Right cardiac atrium (tissue), 5 donors: ENCODE data around the gene AURKB. TPM values are rescaled to one million over a fixed set of nuclear protein-coding genes. Genes with fewer than 3 reads are reported as not detected.
"Not testable (repeated sequence)": the region's sequence is repeated elsewhere in the genome, so short reads cannot be mapped to it uniquely, and the experiment has no call there.

Experiments
- ATAC-seq, 2 donors: fragments of 200-7000 bp; cut with Tn5 transposase; one replicate each; pipeline versions ENCODE4 v1.8.0 to v1.9.1; 2020; ENCODE audit warnings: moderate library complexity in 2 of 2, mild to moderate bottlenecking in 1 of 2
- DNase-seq, 3 donors: peaks; one replicate each; pipeline ENCODE4 v3.0.0-alpha.2; 2020
- H3K27ac ChIP-seq: one replicate; pipeline ENCODE4 v1.5.1; 2013; ENCODE audit warnings: mild to moderate bottlenecking, low read length, control low read depth, moderate library complexity
- H3K27me3 ChIP-seq: one replicate; pipeline ENCODE4 v1.6.1; 2013; ENCODE audit not compliant: control insufficient read depth, insufficient read depth
- H3K4me1 ChIP-seq: one replicate; pipeline ENCODE4 v1.6.1; 2013; ENCODE audit warnings: low read length; ENCODE audit not compliant: control insufficient read depth, insufficient read depth
- H3K4me3 ChIP-seq: one replicate; pipeline ENCODE4 v1.5.1; 2013; ENCODE audit warnings: low read length, control low read depth
- H3K9me3 ChIP-seq: one replicate; pipeline ENCODE4 v1.6.1; 2013; ENCODE audit warnings: low read length; ENCODE audit not compliant: control insufficient read depth
- WGBS: extraction: QIAGEN DNeasy Blood & Tissue Kit; methylation state at CpG from one replicate; pipeline ENCODE4 v1.1.7; 2013; 5-methylcytosine and 5-hydroxymethylcytosine counted together
- intact Hi-C, 4 donors: fragments of 100-400 bp; cut with DNase I; formaldehyde crosslinking; loops; one replicate each; pipeline versions ENCODE4 v1.11.0 to v1.14.0; 2022 to 2023
- polyA plus RNA-seq: library from polyadenylated mRNA; stranded (reverse); fragments of 200-250 nt; gene quantifications from one replicate; pipeline ENCODE4 v1.2.3, GENCODE V29; 2013
- total RNA-seq, 4 donors: library from RNA; stranded (reverse); fragmentation: NEBNext Ultra II Directional; extraction: Animal tissue kit (Norgen Biotek cat#: 25700); gene quantifications; one replicate each; pipeline ENCODE4 v1.2.1, GENCODE V29; 2021
- donor health status: healthy with polysubstance abuse.
- donor health status: DM: no; HTN: yes; CAD: no.
- donor health status: DM: no; HTN: no; CAD: no.
- donor health status: DM: no; HTN: yes; CAD: no; lungs with severe emphysema.
- donor health status: DM: yes; HTN: yes; CAD: no.

The AURKB gene
- total and polyA plus RNA-seq, 5 donors, result 0.45 to 1.3 (median 1.1) TPM; not detected in 2

GRCh38 chr17:8224891-8225812 lies 14.8 kb upstream of the AURKB start:
- peaks cover 5% of the 10 kb centered on the region for H3K4me1 ChIP-seq
- DNase-seq, result peak in 1 of 3 donors; percentile 51
- H3K4me3 ChIP-seq, result no peak overlapping the region
- no peaks in the 10 kb centered on the region for H3K27me3 ChIP-seq
- no peak overlapping the region for H3K27ac ChIP-seq
- no peaks in the 10 kb centered on the region for H3K9me3 ChIP-seq
- ATAC-seq, result no peak
- intact Hi-C loops, result loop anchor here in 3 of 4 donors (10.0 kb wide), 1 partner anchor 100 kb away; the partner anchor contains the start of gene HES7 (in 3 of the 3)
- 92% methylated on average over 26 of the region's 26 CpGs for WGBS

- DNase-seq, result peak; percentile 73 to 87 (median 85)
- 9% methylated on average over 27 of the region's 27 CpGs for whole genome bisulfite sequencing
- Histone ChIP-seq H3K4me3 (peak overlapping the region; percentile 73), H3K4me1 (peaks cover 5% of the 10 kb centered on the region), H3K27me3 (no peaks in the 10 kb centered on the region), H3K9me3 (no peaks in the 10 kb centered on the region), H3K27ac (peak overlapping the region; percentile 99)
- intact Hi-C loops, result loop anchor here in 3 of 4 donors (2.0 to 10.0 kb wide), 2 partner anchors 37 to 99 kb away; partner anchors contain the start of gene HES7 (in 3 of the 3)
- peak; percentile 3 to 8 for ATAC-seq
Measured at GRCh38 chr17:8223356-8224126, 13.2 kb upstream of the AURKB start.

- DNase-seq, result peak; percentile 96 to 98 (median 98)
- Histone ChIP-seq H3K27me3 (no peaks in the 10 kb centered on the region), H3K4me1 (peaks cover 5% of the 10 kb centered on the region), H3K9me3 (no peaks in the 10 kb centered on the region), H3K27ac (peak overlapping the region; percentile 99), H3K4me3 (peak overlapping the region; percentile 73)
- intact Hi-C loops, result loop anchor here in 3 of 4 donors (2.0 to 10.0 kb wide), 2 partner anchors 36 to 98 kb away; partner anchors contain the start of gene HES7 (in 3 of the 3)
- ATAC-seq, result peak; percentile 78 to 79
- under 1% methylated on average over 49 of the region's 49 CpGs for WGBS
Measured at GRCh38 chr17:8222630-8223355, 12.4 kb upstream of the AURKB start.

GRCh38 chr17:8222380-8222629 lies 11.9 kb upstream of the AURKB start:
- ATAC-seq (no peak), DNase-seq (no peak)
- intact Hi-C loops, result loop anchor here in 3 of 4 donors (2.0 to 10.0 kb wide), 2 partner anchors 36 to 98 kb away; partner anchors contain the start of gene HES7 (in 3 of the 3)
- under 1% methylated on average over 9 of the region's 9 CpGs for WGBS
- no peaks in the 10 kb centered on the region for H3K9me3 ChIP-seq
- H3K4me1 ChIP-seq, result peaks cover 5% of the 10 kb centered on the region
- peak overlapping the region; percentile 73 for H3K4me3 ChIP-seq
- no peaks in the 10 kb centered on the region for H3K27me3 ChIP-seq
- peak overlapping the region; percentile 99 for H3K27ac ChIP-seq

- Histone ChIP-seq H3K27ac (peak overlapping the region; percentile 99), H3K27me3 (no peaks in the 10 kb centered on the region), H3K4me1 (peaks cover 5% of the 10 kb centered on the region), H3K9me3 (no peaks in the 10 kb centered on the region), H3K4me3 (peak overlapping the region; percentile 73)
- DNase-seq, result peak; percentile 81 to 92 (median 91)
- intact Hi-C loops, result loop anchor here in 3 of 4 donors (2.0 to 10.0 kb wide), 2 partner anchors 35 to 97 kb away; partner anchors contain the start of gene HES7 (in 3 of the 3)
- WGBS, result under 1% methylated on average over 40 of the region's 40 CpGs
- peak; percentile 79 for ATAC-seq
Measured at GRCh38 chr17:8221663-8222379, 11.4 kb upstream of the AURKB start.

- Histone ChIP-seq H3K4me1 (peaks cover 5% of the 10 kb centered on the region), H3K27ac (peak overlapping the region; percentile 99), H3K9me3 (no peaks in the 10 kb centered on the region), H3K27me3 (no peaks in the 10 kb centered on the region), H3K4me3 (peak overlapping the region; percentile 73)
- intact Hi-C loops, result loop anchor here in 3 of 4 donors (2.0 to 10.0 kb wide), 2 partner anchors 34 to 96 kb away; partner anchors contain the start of gene HES7 (in 3 of the 3)
- DNase-seq (peak; percentile 81 to 92 (median 92)), ATAC-seq (peak; percentile 79 to 81)
- under 1% methylated on average over 45 of the region's 45 CpGs for WGBS
Measured at GRCh38 chr17:8220783-8221662, 10.6 kb upstream of the AURKB start.

- H3K27me3 ChIP-seq, H3K4me1 ChIP-seq, H3K27ac ChIP-seq, intact Hi-C loops, ATAC-seq, H3K9me3 ChIP-seq, DNase-seq, H3K4me3 ChIP-seq: not testable (repeated sequence)
- WGBS, result 82% methylated on average over 15 of the region's 15 CpGs
Measured at GRCh38 chr17:8214000-8214399, 3.6 kb upstream of the AURKB start.

- Histone ChIP-seq H3K4me3 (no peak overlapping the region), H3K4me1 (peaks cover 5% of the 10 kb centered on the region), H3K27me3 (no peaks in the 10 kb centered on the region), H3K9me3 (no peaks in the 10 kb centered on the region), H3K27ac (no peak overlapping the region)
- WGBS, result 85% methylated on average over 14 of the region's 14 CpGs
- DNase-seq (no peak), ATAC-seq (no peak)
- intact Hi-C loops, result no loop called here
Measured at GRCh38 chr17:8212312-8213180, 2.2 kb upstream of the AURKB start.
